ENCODE results near the gene RPS21. TPM values are rescaled to one million over a fixed set of nuclear protein-coding genes. Genes with fewer than 3 reads are reported as not detected.

RPS21 gene
- total RNA-seq (ENCODE audit: low replicate concordance), result 1,629 and 1,765 TPM in 2 replicates

- Histone ChIP-seq H3K4me1 (peaks cover 18% of the 10 kb centered on the region), H3K4me2 (peak within 1 kb of the TSS; percentile 99), H3K4me3 (peak within 1 kb of the TSS; percentile 96), H2AFZ (replicated peaks) (peak within 1 kb of the TSS; percentile 30), H3K79me2 (ENCODE audit: low read depth) (peaks cover 61% of the 10 kb centered on the region), H3K36me3 (peaks cover 8% of the 10 kb centered on the region), H4K20me1 (ENCODE audit: low read depth) (peaks cover 46% of the 10 kb centered on the region), H3F3A (ENCODE audit: low read depth) (peaks cover 44% of the 10 kb centered on the region), H3K9me3 (ENCODE audit: low read depth) (no peaks in the 10 kb centered on the region), H3K9ac (peak within 1 kb of the TSS; percentile 86), H3K27me3 (no peaks in the 10 kb centered on the region), H3K27ac (no peak within 1 kb of the TSS)
- no peak for TF ChIP-seq EZH2 (IDR thresholded peaks at IDR 0.05)
- no peak for TF ChIP-seq CTCF (IDR thresholded peaks at IDR 0.05)
- Mint-ChIP-seq H3K27me3 (ENCODE audit: insufficient read depth, low read depth) (peaks cover 12% of the 10 kb centered on the region), H3K4me1 (peaks cover 35% of the 10 kb centered on the region), H3K9me3 (peaks cover 4% of the 10 kb centered on the region), H3K36me3 (peaks cover 15% of the 10 kb centered on the region), H3K4me3 (peak within 1 kb of the TSS; percentile 95), H3K27ac (no peak within 1 kb of the TSS)
- peak; percentile 96 for DNase-seq (ENCODE audit: low spot score)
Observed at GRCh38 chr20:62386383-62387218, at the start of gene RPS21. Gene RPS21, plus strand, starts transcription at chr20:62387103. Its CDS starts 236 bp downstream, at chr20:62387339.

GRCh38 chr20:62337558-62338293, 49.2 kb upstream of the RPS21 start:
- H3K27me3 ChIP-seq, result no peaks in the 10 kb centered on the region
- no peak overlapping the region for H3K4me3 Mint-ChIP-seq
- H3K36me3 ChIP-seq, result no peaks in the 10 kb centered on the region
- no peak overlapping the region for H3K4me3 ChIP-seq
- no peaks in the 10 kb centered on the region for H3K9me3 ChIP-seq (ENCODE audit: low read depth)
- H3K36me3 Mint-ChIP-seq, result peaks cover 5% of the 10 kb centered on the region
- H3K9ac ChIP-seq, result no peak overlapping the region
- H2AFZ ChIP-seq (replicated peaks), result no peak overlapping the region
- DNase-seq (ENCODE audit: low spot score), result no peak
- H4K20me1 ChIP-seq (ENCODE audit: low read depth), result no peaks in the 10 kb centered on the region
- H3K27ac ChIP-seq, result no peak overlapping the region
- no peaks in the 10 kb centered on the region for H3K4me1 Mint-ChIP-seq
- peaks cover 3% of the 10 kb centered on the region for H3K27me3 Mint-ChIP-seq (ENCODE audit: insufficient read depth, low read depth)
- no peaks in the 10 kb centered on the region for H3K9me3 Mint-ChIP-seq
- no peak overlapping the region for H3K27ac Mint-ChIP-seq
- H3K4me2 ChIP-seq, result no peak overlapping the region
- H3F3A ChIP-seq (ENCODE audit: low read depth), result peaks cover 4% of the 10 kb centered on the region
- H3K79me2 ChIP-seq (ENCODE audit: low read depth), result no peaks in the 10 kb centered on the region
- no peaks in the 10 kb centered on the region for H3K4me1 ChIP-seq
- TF ChIP-seq EZH2phosphoT487 (IDR thresholded peaks at IDR 0.05) (no peak), EZH2 (IDR thresholded peaks at IDR 0.05) (no peak), CTCF (IDR thresholded peaks at IDR 0.05) (no peak)

GRCh38 chr20:62338294-62338620, 48.6 kb upstream of the RPS21 start:
- no peak overlapping the region for H2AFZ ChIP-seq (replicated peaks)
- Mint-ChIP-seq H3K4me3 (no peak overlapping the region), H3K27ac (no peak overlapping the region), H3K36me3 (peaks cover 5% of the 10 kb centered on the region), H3K4me1 (no peaks in the 10 kb centered on the region), H3K9me3 (no peaks in the 10 kb centered on the region), H3K27me3 (ENCODE audit: insufficient read depth, low read depth) (peaks cover 3% of the 10 kb centered on the region)
- H3K36me3 ChIP-seq, result no peaks in the 10 kb centered on the region
- H3K27me3 ChIP-seq, result no peaks in the 10 kb centered on the region
- H3F3A ChIP-seq (ENCODE audit: low read depth), result peaks cover 4% of the 10 kb centered on the region
- H3K9ac ChIP-seq, result no peak overlapping the region
- H3K4me2 ChIP-seq, result no peak overlapping the region
- no peaks in the 10 kb centered on the region for H3K79me2 ChIP-seq (ENCODE audit: low read depth)
- no peaks in the 10 kb centered on the region for H3K9me3 ChIP-seq (ENCODE audit: low read depth)
- TF ChIP-seq EZH2 (IDR thresholded peaks at IDR 0.05) (no peak), EZH2phosphoT487 (IDR thresholded peaks at IDR 0.05) (no peak), CTCF (IDR thresholded peaks at IDR 0.05) (no peak)
- H3K4me3 ChIP-seq, result no peak overlapping the region
- DNase-seq (ENCODE audit: low spot score), result no peak
- no peak overlapping the region for H3K27ac ChIP-seq
- no peaks in the 10 kb centered on the region for H4K20me1 ChIP-seq (ENCODE audit: low read depth)
- no peaks in the 10 kb centered on the region for H3K4me1 ChIP-seq
